Kidney epithelial cell (primary cell): ENCODE measurements around the gene FREM2. TPM values are rescaled to one million over a fixed set of nuclear protein-coding genes. Genes with fewer than 3 reads are reported as not detected.

Experiments
- DNase-seq: peaks from one replicate; pipeline ENCODE4 v3.0.0-alpha.2; 2010; ENCODE audit warnings: low read depth
- H3K27me3 ChIP-seq: 2 replicates; pipeline ENCODE4 v1.6.0; 2011; ENCODE audit warnings: low read length; ENCODE audit not compliant: control insufficient read depth, insufficient read depth
- H3K36me3 ChIP-seq: 2 replicates; pipeline ENCODE4 v1.5.1; 2011; ENCODE audit warnings: low read length; ENCODE audit not compliant: control insufficient read depth, insufficient read depth
- H3K4me3 ChIP-seq: 2 replicates; pipeline ENCODE4 v1.5.1; 2011; ENCODE audit warnings: low read depth, mild to moderate bottlenecking, control low read depth, low read length
- total RNA-seq: library from RNA; depleted of rRNA; stranded (reverse); fragments of >200 nt; gene quantifications from 2 replicates; pipeline ENCODE4 v1.2.3, GENCODE V29; 2015
- TF ChIP-seq, protein P1 (sequence below): IDR thresholded peaks from 2 replicates; pipeline ENCODE4 v1.5.1; 2011; ENCODE audit warnings: mild to moderate bottlenecking, moderate library complexity, low read length, control low read depth, inconsistent platforms; ENCODE audit not compliant: insufficient read depth, poor library complexity, severe bottlenecking

Gene FREM2
- total RNA-seq, 1 donor from 2014 or later, result 1.0 TPM

DNA sequence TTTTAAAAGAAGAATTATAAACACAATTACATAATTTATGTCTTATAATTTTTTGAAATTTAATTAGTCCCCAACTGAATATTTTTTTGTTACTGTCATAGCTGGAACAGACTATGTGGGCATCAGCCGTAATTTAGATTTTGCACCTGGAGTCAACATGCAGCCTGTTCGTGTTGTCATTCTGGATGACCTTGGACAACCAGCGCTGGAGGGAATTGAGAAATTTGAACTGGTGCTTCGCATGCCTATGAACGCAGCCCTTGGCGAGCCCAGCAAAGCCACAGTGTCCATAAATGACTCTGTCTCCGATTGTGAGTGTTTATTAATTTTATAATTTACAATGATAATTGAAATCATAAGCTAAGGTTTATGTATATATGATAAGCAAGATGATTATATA, 161.5 kb downstream of the FREM2 start:
- TF ChIP-seq, protein P1, sequence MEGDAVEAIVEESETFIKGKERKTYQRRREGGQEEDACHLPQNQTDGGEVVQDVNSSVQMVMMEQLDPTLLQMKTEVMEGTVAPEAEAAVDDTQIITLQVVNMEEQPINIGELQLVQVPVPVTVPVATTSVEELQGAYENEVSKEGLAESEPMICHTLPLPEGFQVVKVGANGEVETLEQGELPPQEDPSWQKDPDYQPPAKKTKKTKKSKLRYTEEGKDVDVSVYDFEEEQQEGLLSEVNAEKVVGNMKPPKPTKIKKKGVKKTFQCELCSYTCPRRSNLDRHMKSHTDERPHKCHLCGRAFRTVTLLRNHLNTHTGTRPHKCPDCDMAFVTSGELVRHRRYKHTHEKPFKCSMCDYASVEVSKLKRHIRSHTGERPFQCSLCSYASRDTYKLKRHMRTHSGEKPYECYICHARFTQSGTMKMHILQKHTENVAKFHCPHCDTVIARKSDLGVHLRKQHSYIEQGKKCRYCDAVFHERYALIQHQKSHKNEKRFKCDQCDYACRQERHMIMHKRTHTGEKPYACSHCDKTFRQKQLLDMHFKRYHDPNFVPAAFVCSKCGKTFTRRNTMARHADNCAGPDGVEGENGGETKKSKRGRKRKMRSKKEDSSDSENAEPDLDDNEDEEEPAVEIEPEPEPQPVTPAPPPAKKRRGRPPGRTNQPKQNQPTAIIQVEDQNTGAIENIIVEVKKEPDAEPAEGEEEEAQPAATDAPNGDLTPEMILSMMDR, result no peak
- Histone ChIP-seq H3K4me3 (no peak overlapping the region), H3K27me3 (no peaks in the 10 kb centered on the region), H3K36me3 (no peaks in the 10 kb centered on the region)
- DNase-seq, result no peak

DNA sequence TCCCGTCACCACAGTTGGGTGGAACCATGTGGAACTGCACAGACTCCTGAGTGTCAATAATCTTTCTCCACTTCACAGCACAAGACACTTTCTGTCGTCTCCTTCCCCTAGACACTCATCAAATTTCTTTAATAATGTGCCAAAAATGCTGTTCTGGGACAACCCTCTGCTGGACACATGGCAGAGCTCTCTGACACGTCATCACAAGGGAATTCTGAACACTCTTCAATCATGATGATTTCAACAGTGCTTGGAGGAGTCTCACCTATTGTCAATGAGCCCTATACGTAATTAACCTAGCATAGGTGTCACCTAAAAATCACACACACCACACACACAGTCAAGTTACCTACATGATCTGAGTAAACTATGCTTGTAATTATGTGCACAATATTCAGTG, 162.4 kb downstream of the FREM2 start:
- Histone ChIP-seq H3K4me3 (no peak overlapping the region), H3K36me3 (no peaks in the 10 kb centered on the region), H3K27me3 (no peaks in the 10 kb centered on the region)
- no peak for DNase-seq
- TF ChIP-seq, protein P1, result no peak

DNA sequence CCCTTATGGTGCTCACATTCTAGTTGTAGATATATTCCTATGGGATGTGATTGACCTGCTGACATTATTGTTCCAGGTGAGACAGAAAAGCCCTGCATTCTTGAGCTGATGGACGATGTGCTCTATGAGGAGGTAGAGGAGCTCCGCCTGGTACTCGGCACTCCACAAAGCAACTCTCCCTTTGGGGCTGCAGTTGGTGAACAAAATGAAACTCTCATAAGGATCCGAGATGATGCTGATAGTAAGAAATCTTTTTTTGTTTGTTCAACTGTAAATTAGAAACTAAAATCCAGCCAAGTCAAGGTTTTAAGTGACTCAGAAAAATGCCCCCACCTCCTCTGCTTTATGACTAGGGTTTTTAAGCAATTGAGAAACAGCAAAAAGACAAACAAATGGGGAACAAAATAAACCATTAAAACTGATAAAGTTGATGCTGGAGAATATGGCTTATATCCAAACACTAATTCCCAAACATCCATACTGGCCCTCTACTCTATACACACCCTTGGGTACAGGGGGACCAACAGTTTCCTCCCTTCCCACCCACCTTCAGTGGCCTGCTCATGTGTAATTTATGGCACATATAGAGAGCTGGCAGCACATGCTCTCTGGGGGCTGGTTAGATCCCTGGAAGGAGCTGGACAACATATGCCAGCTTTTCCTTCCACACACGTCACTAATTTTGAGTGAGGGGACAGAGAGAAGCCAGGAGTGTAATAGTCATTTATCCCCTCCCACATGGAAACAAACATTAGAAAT, 164.2 kb downstream of the FREM2 start:
- Histone ChIP-seq H3K4me3 (no peak overlapping the region), H3K36me3 (no peaks in the 10 kb centered on the region), H3K27me3 (no peaks in the 10 kb centered on the region)
- no peak for DNase-seq
- TF ChIP-seq, protein P1, result no peak

DNA sequence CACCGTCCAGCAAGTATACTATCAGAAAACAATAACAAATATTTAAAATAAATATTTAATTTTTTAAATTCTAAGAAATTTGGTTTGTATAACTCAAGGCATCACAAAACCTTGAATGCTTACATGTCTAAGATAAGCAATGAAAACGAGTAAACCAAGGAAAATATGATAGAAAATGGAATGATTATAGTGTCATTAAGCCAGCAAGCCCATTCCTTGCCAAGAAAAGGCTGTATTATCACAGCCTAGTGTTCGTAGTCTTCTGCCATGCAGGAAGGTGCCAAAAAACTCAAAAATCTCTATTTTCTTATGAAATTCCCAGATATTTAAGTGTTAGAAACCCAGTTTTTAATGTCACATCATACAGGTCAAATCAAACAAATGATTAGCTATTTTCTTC, 167.3 kb downstream of the FREM2 start:
- Histone ChIP-seq H3K27me3 (no peaks in the 10 kb centered on the region), H3K36me3 (no peaks in the 10 kb centered on the region), H3K4me3 (no peak overlapping the region)
- DNase-seq, result no peak
- TF ChIP-seq, protein P1, result no peak

DNA sequence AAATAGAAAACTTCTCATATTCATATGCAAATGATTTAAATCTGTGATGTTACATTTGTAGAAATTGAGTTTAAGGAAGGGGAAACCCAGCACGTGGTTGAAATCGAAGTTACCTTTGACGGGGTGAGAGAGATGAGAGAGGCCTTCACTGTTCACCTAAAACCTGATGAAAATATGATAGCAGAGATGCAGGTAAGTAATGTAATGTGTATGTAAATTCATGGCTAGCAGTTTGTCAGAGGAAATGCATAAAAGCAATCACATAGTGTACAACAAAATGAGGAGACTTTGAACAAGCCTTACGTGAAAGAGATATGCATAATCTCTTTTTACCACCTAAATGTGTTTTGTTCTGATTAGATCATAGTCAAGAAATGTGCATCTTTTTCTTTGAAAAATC, 169.2 kb downstream of the FREM2 start:
- Histone ChIP-seq H3K27me3 (no peaks in the 10 kb centered on the region), H3K36me3 (no peaks in the 10 kb centered on the region), H3K4me3 (no peak overlapping the region)
- no peak for DNase-seq
- TF ChIP-seq, protein P1, result no peak

DNA sequence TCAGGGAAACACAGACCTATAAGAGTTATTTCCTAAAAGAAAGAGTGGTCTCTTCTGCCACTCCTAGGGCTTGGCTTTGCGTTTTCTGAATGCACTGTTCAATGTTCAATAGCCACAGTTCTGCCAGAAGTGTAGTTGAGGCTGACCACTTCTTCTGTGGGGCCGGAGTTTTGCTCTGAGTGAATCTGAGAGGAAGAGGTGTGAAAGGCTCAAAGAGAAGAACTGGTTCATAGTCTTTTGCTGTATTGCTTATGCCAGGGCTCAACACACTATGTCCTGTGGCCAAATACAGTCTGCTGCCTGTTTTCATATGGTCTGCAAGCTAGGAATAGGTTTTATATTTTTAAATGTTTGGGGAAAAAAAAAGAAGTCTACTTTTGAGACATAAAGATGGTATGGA, 175.6 kb downstream of the FREM2 start:
- DNase-seq, result no peak
- TF ChIP-seq, protein P1, result no peak
- no peaks in the 10 kb centered on the region for H3K36me3 ChIP-seq

More for the DNA sequence above, 175.6 kb downstream of the FREM2 start:
- Histone ChIP-seq H3K27me3 (no peaks in the 10 kb centered on the region), H3K4me3 (no peak overlapping the region)
